Spleen (tissue), 7 donors: ENCODE data around the gene FOXL3.

ENCODE experiments used
- POLR2A ChIP-seq, 3 donors: fragments of 450-650 bp; IDR thresholded peaks; one replicate each; pipeline ENCODE4 v1.5.1; 2017; ENCODE audit warnings: antibody characterized with exemption in 3 of 3, mild to moderate bottlenecking in 1 of 3
- POLR2AphosphoS5 ChIP-seq, 3 donors: sonication (generic); formaldehyde crosslinking; IDR thresholded peaks; one replicate each; pipeline ENCODE4 v1.5.1; 2017; ENCODE audit warnings: antibody characterized with exemption in 3 of 3
- TF ChIP-seq, protein P1 (sequence below), 11 experiments: fragments of 200-600 bp in 7 of 11; fragments of 450-650 bp in 4 of 11; sonication (generic) in 4 of 11; IDR thresholded peaks in 8 of 11; conservative IDR thresholded peaks in 3 of 11; 1 replicate in 7 of 11; 2 replicates in 4 of 11; pipeline versions ENCODE4 v1.4.0 to v1.8.0; 2016 to 2021; ENCODE audit warnings: antibody characterized with exemption in 11 of 11, inconsistent platforms in 4 of 11, mild to moderate bottlenecking in 1 of 11
- donor health status: DM: no; HTN: no; CAD: no; lungs with moderate emphysema.
- donor health status: DM: no; HTN: no; CAD: no.
- donor health status: DM: no; HTN: no; CAD: no.

DNA sequence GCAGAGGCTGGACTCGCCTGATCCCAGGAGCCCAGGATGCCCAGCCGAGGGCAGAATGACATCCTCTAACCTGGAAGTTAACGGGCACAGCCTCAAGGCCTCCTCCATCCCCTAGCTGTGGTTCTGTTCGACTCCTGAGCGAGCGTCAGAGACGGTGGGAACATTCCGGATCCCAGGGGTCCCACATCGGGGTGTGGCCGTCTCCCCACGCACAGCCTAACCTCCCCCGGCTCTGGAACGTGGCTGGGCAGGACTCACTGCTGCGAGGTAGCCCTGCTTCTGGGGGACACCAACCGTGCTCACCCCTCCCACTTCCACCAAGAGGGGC lies 8.4 kb downstream of the FOXL3 start:
- TF ChIP-seq, protein P1, sequence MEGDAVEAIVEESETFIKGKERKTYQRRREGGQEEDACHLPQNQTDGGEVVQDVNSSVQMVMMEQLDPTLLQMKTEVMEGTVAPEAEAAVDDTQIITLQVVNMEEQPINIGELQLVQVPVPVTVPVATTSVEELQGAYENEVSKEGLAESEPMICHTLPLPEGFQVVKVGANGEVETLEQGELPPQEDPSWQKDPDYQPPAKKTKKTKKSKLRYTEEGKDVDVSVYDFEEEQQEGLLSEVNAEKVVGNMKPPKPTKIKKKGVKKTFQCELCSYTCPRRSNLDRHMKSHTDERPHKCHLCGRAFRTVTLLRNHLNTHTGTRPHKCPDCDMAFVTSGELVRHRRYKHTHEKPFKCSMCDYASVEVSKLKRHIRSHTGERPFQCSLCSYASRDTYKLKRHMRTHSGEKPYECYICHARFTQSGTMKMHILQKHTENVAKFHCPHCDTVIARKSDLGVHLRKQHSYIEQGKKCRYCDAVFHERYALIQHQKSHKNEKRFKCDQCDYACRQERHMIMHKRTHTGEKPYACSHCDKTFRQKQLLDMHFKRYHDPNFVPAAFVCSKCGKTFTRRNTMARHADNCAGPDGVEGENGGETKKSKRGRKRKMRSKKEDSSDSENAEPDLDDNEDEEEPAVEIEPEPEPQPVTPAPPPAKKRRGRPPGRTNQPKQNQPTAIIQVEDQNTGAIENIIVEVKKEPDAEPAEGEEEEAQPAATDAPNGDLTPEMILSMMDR (IDR thresholded peaks at IDR 0.05 in 8 of 11, conservative IDR thresholded peaks at IDR 0.05 in 3 of 11) = no peak
- TF ChIP-seq POLR2AphosphoS5 (IDR thresholded peaks at IDR 0.05) (no peak), POLR2A (IDR thresholded peaks at IDR 0.05) (no peak)
